ENCODE data around the gene RXFP3. TPM values are rescaled to one million over a fixed set of nuclear protein-coding genes. Genes with fewer than 3 reads are reported as not detected.

RXFP3 gene
- total and polyA plus RNA-seq, 2 of the 8 experiments (the other 6 are each of a cell fraction or from before 2014, with no cell fraction given), result 0.15 TPM; not detected in 1

DNA sequence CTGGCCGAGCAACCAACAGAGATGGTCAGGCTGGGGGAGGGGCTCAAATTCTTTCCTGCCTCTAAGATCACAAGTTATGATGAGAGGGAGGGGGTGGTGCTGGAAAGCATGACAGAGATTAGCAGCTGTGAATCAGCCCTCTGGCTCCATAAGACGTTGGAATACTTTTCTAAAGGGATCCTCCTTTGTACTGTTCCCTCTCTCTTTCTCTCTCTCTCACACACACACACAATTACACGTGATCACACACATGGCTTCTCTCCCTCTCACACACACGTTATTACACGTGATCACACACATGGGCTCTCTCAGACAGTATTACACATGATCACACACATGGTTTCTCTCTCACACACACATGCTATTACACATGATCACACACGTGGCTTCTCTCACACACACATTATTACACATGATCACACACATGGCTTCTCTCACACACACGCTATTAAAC lies 48.5 kb downstream of the RXFP3 start, which contains the start of gene SLC45A2 (continued):
- TF ChIP-seq, protein P1, sequence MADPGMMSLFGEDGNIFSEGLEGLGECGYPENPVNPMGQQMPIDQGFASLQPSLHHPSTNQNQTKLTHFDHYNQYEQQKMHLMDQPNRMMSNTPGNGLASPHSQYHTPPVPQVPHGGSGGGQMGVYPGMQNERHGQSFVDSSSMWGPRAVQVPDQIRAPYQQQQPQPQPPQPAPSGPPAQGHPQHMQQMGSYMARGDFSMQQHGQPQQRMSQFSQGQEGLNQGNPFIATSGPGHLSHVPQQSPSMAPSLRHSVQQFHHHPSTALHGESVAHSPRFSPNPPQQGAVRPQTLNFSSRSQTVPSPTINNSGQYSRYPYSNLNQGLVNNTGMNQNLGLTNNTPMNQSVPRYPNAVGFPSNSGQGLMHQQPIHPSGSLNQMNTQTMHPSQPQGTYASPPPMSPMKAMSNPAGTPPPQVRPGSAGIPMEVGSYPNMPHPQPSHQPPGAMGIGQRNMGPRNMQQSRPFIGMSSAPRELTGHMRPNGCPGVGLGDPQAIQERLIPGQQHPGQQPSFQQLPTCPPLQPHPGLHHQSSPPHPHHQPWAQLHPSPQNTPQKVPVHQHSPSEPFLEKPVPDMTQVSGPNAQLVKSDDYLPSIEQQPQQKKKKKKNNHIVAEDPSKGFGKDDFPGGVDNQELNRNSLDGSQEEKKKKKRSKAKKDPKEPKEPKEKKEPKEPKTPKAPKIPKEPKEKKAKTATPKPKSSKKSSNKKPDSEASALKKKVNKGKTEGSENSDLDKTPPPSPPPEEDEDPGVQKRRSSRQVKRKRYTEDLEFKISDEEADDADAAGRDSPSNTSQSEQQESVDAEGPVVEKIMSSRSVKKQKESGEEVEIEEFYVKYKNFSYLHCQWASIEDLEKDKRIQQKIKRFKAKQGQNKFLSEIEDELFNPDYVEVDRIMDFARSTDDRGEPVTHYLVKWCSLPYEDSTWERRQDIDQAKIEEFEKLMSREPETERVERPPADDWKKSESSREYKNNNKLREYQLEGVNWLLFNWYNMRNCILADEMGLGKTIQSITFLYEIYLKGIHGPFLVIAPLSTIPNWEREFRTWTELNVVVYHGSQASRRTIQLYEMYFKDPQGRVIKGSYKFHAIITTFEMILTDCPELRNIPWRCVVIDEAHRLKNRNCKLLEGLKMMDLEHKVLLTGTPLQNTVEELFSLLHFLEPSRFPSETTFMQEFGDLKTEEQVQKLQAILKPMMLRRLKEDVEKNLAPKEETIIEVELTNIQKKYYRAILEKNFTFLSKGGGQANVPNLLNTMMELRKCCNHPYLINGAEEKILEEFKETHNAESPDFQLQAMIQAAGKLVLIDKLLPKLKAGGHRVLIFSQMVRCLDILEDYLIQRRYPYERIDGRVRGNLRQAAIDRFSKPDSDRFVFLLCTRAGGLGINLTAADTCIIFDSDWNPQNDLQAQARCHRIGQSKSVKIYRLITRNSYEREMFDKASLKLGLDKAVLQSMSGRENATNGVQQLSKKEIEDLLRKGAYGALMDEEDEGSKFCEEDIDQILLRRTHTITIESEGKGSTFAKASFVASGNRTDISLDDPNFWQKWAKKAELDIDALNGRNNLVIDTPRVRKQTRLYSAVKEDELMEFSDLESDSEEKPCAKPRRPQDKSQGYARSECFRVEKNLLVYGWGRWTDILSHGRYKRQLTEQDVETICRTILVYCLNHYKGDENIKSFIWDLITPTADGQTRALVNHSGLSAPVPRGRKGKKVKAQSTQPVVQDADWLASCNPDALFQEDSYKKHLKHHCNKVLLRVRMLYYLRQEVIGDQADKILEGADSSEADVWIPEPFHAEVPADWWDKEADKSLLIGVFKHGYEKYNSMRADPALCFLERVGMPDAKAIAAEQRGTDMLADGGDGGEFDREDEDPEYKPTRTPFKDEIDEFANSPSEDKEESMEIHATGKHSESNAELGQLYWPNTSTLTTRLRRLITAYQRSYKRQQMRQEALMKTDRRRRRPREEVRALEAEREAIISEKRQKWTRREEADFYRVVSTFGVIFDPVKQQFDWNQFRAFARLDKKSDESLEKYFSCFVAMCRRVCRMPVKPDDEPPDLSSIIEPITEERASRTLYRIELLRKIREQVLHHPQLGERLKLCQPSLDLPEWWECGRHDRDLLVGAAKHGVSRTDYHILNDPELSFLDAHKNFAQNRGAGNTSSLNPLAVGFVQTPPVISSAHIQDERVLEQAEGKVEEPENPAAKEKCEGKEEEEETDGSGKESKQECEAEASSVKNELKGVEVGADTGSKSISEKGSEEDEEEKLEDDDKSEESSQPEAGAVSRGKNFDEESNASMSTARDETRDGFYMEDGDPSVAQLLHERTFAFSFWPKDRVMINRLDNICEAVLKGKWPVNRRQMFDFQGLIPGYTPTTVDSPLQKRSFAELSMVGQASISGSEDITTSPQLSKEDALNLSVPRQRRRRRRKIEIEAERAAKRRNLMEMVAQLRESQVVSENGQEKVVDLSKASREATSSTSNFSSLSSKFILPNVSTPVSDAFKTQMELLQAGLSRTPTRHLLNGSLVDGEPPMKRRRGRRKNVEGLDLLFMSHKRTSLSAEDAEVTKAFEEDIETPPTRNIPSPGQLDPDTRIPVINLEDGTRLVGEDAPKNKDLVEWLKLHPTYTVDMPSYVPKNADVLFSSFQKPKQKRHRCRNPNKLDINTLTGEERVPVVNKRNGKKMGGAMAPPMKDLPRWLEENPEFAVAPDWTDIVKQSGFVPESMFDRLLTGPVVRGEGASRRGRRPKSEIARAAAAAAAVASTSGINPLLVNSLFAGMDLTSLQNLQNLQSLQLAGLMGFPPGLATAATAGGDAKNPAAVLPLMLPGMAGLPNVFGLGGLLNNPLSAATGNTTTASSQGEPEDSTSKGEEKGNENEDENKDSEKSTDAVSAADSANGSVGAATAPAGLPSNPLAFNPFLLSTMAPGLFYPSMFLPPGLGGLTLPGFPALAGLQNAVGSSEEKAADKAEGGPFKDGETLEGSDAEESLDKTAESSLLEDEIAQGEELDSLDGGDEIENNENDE (IDR thresholded peaks at IDR 0.05; ENCODE audit: insufficient replicate concordance, low read length), result no peak
- TF ChIP-seq TAF1 (IDR thresholded peaks at IDR 0.05; ENCODE audit: low read depth, low read length) (no peak), RFX5 (IDR thresholded peaks at IDR 0.05; ENCODE audit: borderline replicate concordance, low read depth, low read length) (no peak), BRCA1 (IDR thresholded peaks at IDR 0.05; ENCODE audit: low read depth, low read length) (no peak), JUND (IDR thresholded peaks at IDR 0.05; ENCODE audit: low read length) (no peak), SUZ12 (IDR thresholded peaks at IDR 0.05; ENCODE audit: low read length) (no peak), TCF12 (IDR thresholded peaks at IDR 0.05; ENCODE audit: low read depth, low read length) (no peak), CHD2 (IDR thresholded peaks at IDR 0.05; ENCODE audit: low read length) (no peak), SIX5 (IDR thresholded peaks at IDR 0.05; ENCODE audit: low read depth, low read length) (no peak), GTF2F1 (IDR thresholded peaks at IDR 0.05; ENCODE audit: borderline replicate concordance, low read depth, low read length) (no peak), TEAD4 (IDR thresholded peaks at IDR 0.05; ENCODE audit: low read depth, low read length) (no peak), SP1 (IDR thresholded peaks at IDR 0.05; ENCODE audit: low read depth, low read length) (no peak)
